Sigmoid colon (tissue), 4 donors: ENCODE data around the gene ZNF280B.

Source experiments
- EP300 ChIP-seq, 4 donors: sonication (generic); formaldehyde crosslinking; IDR thresholded peaks; one replicate each; pipeline ENCODE4 v1.6.1; 2017; ENCODE audit warnings: antibody characterized with exemption in 4 of 4
- POLR2A ChIP-seq, 2 donors: fragments of 450-650 bp; IDR thresholded peaks; one replicate each; pipeline ENCODE4 v1.6.1; 2016; ENCODE audit warnings: antibody characterized with exemption in 2 of 2, mild to moderate bottlenecking in 2 of 2, moderate library complexity in 2 of 2
- TF ChIP-seq, protein P1 (sequence below), 4 experiments: fragments of 450-650 bp in 3 of 4; fragments of 200-600 bp in 1 of 4; IDR thresholded peaks; one replicate each; pipeline ENCODE4 v1.5.1; 2016 to 2019; ENCODE audit warnings: antibody characterized with exemption in 4 of 4, mild to moderate bottlenecking in 3 of 4, moderate library complexity in 2 of 4

DNA sequence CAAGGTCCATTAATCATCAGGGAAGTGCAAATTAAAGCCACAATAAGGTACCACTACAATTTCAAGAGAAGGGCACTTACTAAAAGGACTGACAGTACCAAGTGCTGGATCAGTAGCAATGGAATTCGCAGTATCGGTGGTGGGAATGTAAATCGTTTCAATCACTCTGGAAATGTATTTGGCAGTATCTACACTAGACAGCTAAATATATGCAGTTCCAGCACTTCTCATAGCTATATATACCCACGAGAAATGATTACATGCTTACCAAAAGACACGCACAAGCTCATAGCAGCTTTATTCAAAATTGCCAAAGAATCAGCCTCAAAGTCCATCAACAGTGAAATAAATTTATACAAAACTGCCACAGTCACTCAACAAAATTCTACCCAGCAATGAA is 4.4 kb upstream of the ZNF280B start:
- TF ChIP-seq, protein P1, sequence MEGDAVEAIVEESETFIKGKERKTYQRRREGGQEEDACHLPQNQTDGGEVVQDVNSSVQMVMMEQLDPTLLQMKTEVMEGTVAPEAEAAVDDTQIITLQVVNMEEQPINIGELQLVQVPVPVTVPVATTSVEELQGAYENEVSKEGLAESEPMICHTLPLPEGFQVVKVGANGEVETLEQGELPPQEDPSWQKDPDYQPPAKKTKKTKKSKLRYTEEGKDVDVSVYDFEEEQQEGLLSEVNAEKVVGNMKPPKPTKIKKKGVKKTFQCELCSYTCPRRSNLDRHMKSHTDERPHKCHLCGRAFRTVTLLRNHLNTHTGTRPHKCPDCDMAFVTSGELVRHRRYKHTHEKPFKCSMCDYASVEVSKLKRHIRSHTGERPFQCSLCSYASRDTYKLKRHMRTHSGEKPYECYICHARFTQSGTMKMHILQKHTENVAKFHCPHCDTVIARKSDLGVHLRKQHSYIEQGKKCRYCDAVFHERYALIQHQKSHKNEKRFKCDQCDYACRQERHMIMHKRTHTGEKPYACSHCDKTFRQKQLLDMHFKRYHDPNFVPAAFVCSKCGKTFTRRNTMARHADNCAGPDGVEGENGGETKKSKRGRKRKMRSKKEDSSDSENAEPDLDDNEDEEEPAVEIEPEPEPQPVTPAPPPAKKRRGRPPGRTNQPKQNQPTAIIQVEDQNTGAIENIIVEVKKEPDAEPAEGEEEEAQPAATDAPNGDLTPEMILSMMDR (IDR thresholded peaks at IDR 0.05), result no peak
- no peak for TF ChIP-seq POLR2A (IDR thresholded peaks at IDR 0.05)
- no peak for TF ChIP-seq EP300 (IDR thresholded peaks at IDR 0.05)
